ENCODE data around the gene FIBCD1.

The FIBCD1 gene

GRCh38 chr9:130858739-130859705 is 80.0 kb downstream of the FIBCD1 start:
- DNase-seq (ENCODE audit: low read depth) = no peak

- DNase-seq (ENCODE audit: low read depth) = no peak
These were observed 80.9 kb downstream of the FIBCD1 start for GRCh38 chr9:130857864-130858738.

- no peak for DNase-seq (ENCODE audit: low read depth)
These were observed 82.6 kb downstream of the FIBCD1 start for GRCh38 chr9:130856474-130856873.

- DNase-seq (ENCODE audit: low read depth) = no peak
These were observed 84.2 kb downstream of the FIBCD1 start for GRCh38 chr9:130854835-130855234.

- DNase-seq (ENCODE audit: low read depth) = no peak
These were observed 85.0 kb downstream of the FIBCD1 start for GRCh38 chr9:130854092-130854491.

- no peak for DNase-seq (ENCODE audit: low read depth)
These were observed 86.2 kb downstream of the FIBCD1 start for GRCh38 chr9:130852801-130853200.

Data from stimulated activated CD8-positive, alpha-beta memory T cell treated with anti-CD3 and anti-CD28 coated beads, Interleukin-7, amount 100 ng/mL, for 24 hours (primary cell).